ENCODE results near the gene LDLRAD4. TPM values are rescaled to one million over a fixed set of nuclear protein-coding genes. Genes with fewer than 3 reads are reported as not detected.

Gene LDLRAD4
- polyA plus RNA-seq, 1 of the 3 experiments (the other 2 are of a cell fraction): 0.16 TPM

- ChIA-PET POLR2A (no interaction called here), CTCF (no interaction called here)
- Histone ChIP-seq H3K79me2 (ENCODE audit: insufficient read depth) (no peaks in the 10 kb centered on the region), H3K27ac (ENCODE audit: low read depth in 2 of 2, low read length in 1 of 2) (no peak overlapping the region), H3K9me3 (no peaks in the 10 kb centered on the region), H3K4me2 (no peak overlapping the region), H3F3A (replicated peaks; ENCODE audit: insufficient read depth) (no peaks in the 10 kb centered on the region), H3K9me2 (no peaks in the 10 kb centered on the region), H3K4me3 (ENCODE audit: low read depth in 2 of 2, low read length in 1 of 2) (no peak overlapping the region), H2AFZ (ENCODE audit: low read depth) (no peak overlapping the region), H3K36me3 (replicated peaks in 1 of 2; ENCODE audit: control insufficient read depth in 1 of 2, insufficient read depth in 2 of 2, low read length in 1 of 2) (no peaks in the 10 kb centered on the region), H3K27me3 (ENCODE audit: insufficient read depth) (no peaks in the 10 kb centered on the region), H3K4me1 (ENCODE audit: control insufficient read depth in 1 of 2, insufficient read depth in 2 of 2, low read depth in 1 of 2, low read length in 1 of 2) (peaks cover 0 to 38% of the 10 kb centered on the region in 2 experiments; a peak in 1 of 4 replicates), H3K9ac (no peak overlapping the region), H4K20me1 (ENCODE audit: insufficient read depth) (no peaks in the 10 kb centered on the region)
- 56% methylated on average over 18 of the region's 18 CpGs for WGBS (ENCODE audit: low lambda C conversion rate)
- no peak for TF ChIP-seq NRF1 (IDR thresholded peaks at IDR 0.05; ENCODE audit: low read depth, low read length)
- no peak for TF ChIP-seq RXRA (IDR thresholded peaks at IDR 0.05; ENCODE audit: borderline replicate concordance, low read depth)
- no peak for TF ChIP-seq IRF3 (IDR thresholded peaks at IDR 0.05; ENCODE audit: low read depth, low read length)
- no peak for TF ChIP-seq CTCF (IDR thresholded peaks at IDR 0.05)
- no peak for TF ChIP-seq SIN3A (IDR thresholded peaks at IDR 0.05; ENCODE audit: borderline replicate concordance, low read depth, low read length)
- no peak for TF ChIP-seq EZH2phosphoT487 (IDR thresholded peaks at IDR 0.05; ENCODE audit: borderline replicate concordance, low read depth)
- TF ChIP-seq FOXJ3 (CRISPR knock-in tag; IDR thresholded peaks at IDR 0.05): no peak
- no peak for TF ChIP-seq NFIC (IDR thresholded peaks at IDR 0.05; ENCODE audit: borderline replicate concordance)
- TF ChIP-seq USF1 (IDR thresholded peaks at IDR 0.05; ENCODE audit: borderline replicate concordance, low read depth): no peak
- TF ChIP-seq TAF1 (IDR thresholded peaks at IDR 0.05; ENCODE audit: borderline replicate concordance, low read depth, low read length): no peak
- DNase-seq: no peak
Observed at GRCh38 chr18:13256444-13257305, 38.1 kb downstream of the LDLRAD4 start.

GRCh38 chr18:13257361-13257980 lies 38.9 kb downstream of the LDLRAD4 start:
- no peak for DNase-seq
- Histone ChIP-seq H4K20me1 (ENCODE audit: insufficient read depth) (no peaks in the 10 kb centered on the region), H3K79me2 (ENCODE audit: insufficient read depth) (no peaks in the 10 kb centered on the region), H3K9ac (no peak overlapping the region), H3K27me3 (ENCODE audit: insufficient read depth) (no peaks in the 10 kb centered on the region), H3K4me1 (ENCODE audit: control insufficient read depth in 1 of 2, insufficient read depth in 2 of 2, low read depth in 1 of 2, low read length in 1 of 2) (peaks cover 0 to 35% of the 10 kb centered on the region in 2 experiments; a peak in 1 of 4 replicates), H3K9me2 (no peaks in the 10 kb centered on the region), H3K4me3 (ENCODE audit: low read depth in 2 of 2, low read length in 1 of 2) (no peak overlapping the region), H3K9me3 (no peaks in the 10 kb centered on the region), H3K4me2 (no peak overlapping the region), H3K36me3 (replicated peaks in 1 of 2; ENCODE audit: control insufficient read depth in 1 of 2, insufficient read depth in 2 of 2, low read length in 1 of 2) (no peaks in the 10 kb centered on the region), H2AFZ (ENCODE audit: low read depth) (no peak overlapping the region), H3F3A (replicated peaks; ENCODE audit: insufficient read depth) (no peaks in the 10 kb centered on the region), H3K27ac (ENCODE audit: low read depth in 2 of 2, low read length in 1 of 2) (no peak overlapping the region)
- ChIA-PET CTCF (no interaction called here), POLR2A (no interaction called here)
- TF ChIP-seq FOXJ3 (CRISPR knock-in tag; IDR thresholded peaks at IDR 0.05) (no peak), MEF2A (IDR thresholded peaks at IDR 0.05; ENCODE audit: borderline replicate concordance, low read depth) (no peak), MAX (IDR thresholded peaks at IDR 0.05; ENCODE audit: low read depth) (no peak), TAF1 (IDR thresholded peaks at IDR 0.05; ENCODE audit: borderline replicate concordance, low read depth, low read length) (no peak), RCOR1 (IDR thresholded peaks at IDR 0.05; ENCODE audit: low read length) (no peak), RXRA (IDR thresholded peaks at IDR 0.05; ENCODE audit: borderline replicate concordance, low read depth) (no peak)
- 48% methylated on average over 8 of the region's 8 CpGs for WGBS (ENCODE audit: low lambda C conversion rate)

Data from SK-N-SH (cell line).